Measurements from ENCODE around the gene MAPRE3. TPM values are rescaled to one million over a fixed set of nuclear protein-coding genes. Genes with fewer than 3 reads are reported as not detected.
A peak's percentile ranks its signal among the peaks of the same experiment; 100 is the strongest.

Gene MAPRE3
- total RNA-seq, 1 donor from 2014 or later = 27.0 TPM

GRCh38 chr2:26925100-26925791 is 45.2 kb upstream of the MAPRE3 start:
- H3K4me3 Mint-ChIP-seq (ENCODE audit: unreplicated experiment) = peak overlapping the region; percentile 23
- H3K9me3 ChIP-seq (ENCODE audit: insufficient read depth, low read depth, low read length) = no peaks in the 10 kb centered on the region
- H3K9me3 Mint-ChIP-seq (ENCODE audit: unreplicated experiment) = no peaks in the 10 kb centered on the region
- TF ChIP-seq EZH2 (IDR thresholded peaks at IDR 0.05; ENCODE audit: insufficient read depth, low read length) (no peak), CTCF (IDR thresholded peaks at IDR 0.05; ENCODE audit: insufficient read depth, low read depth, low read length) (no peak)
- peaks cover 11% of the 10 kb centered on the region for H3K27me3 Mint-ChIP-seq (ENCODE audit: low read depth, unreplicated experiment)
- no peak for DNase-seq (ENCODE audit: low read depth)
- H3K4me1 ChIP-seq (ENCODE audit: insufficient read depth, low read length) = peaks cover 6% of the 10 kb centered on the region
- H3K79me2 ChIP-seq (ENCODE audit: insufficient read depth, low read length) = no peaks in the 10 kb centered on the region
- H3K36me3 ChIP-seq (ENCODE audit: insufficient read depth, low read length) = no peaks in the 10 kb centered on the region
- no peaks in the 10 kb centered on the region for H3K36me3 Mint-ChIP-seq (ENCODE audit: low read depth, unreplicated experiment)
- no peaks in the 10 kb centered on the region for H4K20me1 ChIP-seq (ENCODE audit: insufficient read depth, low read length)
- no peak for FAIRE-seq
- H3K4me2 ChIP-seq (ENCODE audit: low read length) = no peak overlapping the region
- no peak overlapping the region for H3K27ac ChIP-seq (ENCODE audit: low read depth, low read length)
- H3K27me3 ChIP-seq (ENCODE audit: insufficient read depth, low read length) = peaks cover 3% of the 10 kb centered on the region
- H3K4me1 Mint-ChIP-seq (ENCODE audit: low read depth, unreplicated experiment) = peaks cover 14% of the 10 kb centered on the region
- no peak overlapping the region for H3K9ac ChIP-seq (ENCODE audit: low read length)
- peak overlapping the region; percentile 59 for H2AFZ ChIP-seq (ENCODE audit: low read depth, low read length)
- peak overlapping the region; percentile 94 for H3K27ac Mint-ChIP-seq (ENCODE audit: unreplicated experiment)
- H3K4me3 ChIP-seq (ENCODE audit: insufficient read depth, low read depth, low read length) = no peak overlapping the region

- no peak overlapping the region for H2AFZ ChIP-seq (ENCODE audit: low read depth, low read length)
- H3K4me2 ChIP-seq (ENCODE audit: low read length) = no peak overlapping the region
- FAIRE-seq (no peak), DNase-seq (ENCODE audit: low read depth) (no peak)
- no peaks in the 10 kb centered on the region for H3K9me3 ChIP-seq (ENCODE audit: insufficient read depth, low read depth, low read length)
- Mint-ChIP-seq H3K36me3 (ENCODE audit: low read depth, unreplicated experiment) (no peaks in the 10 kb centered on the region), H3K9me3 (ENCODE audit: unreplicated experiment) (no peaks in the 10 kb centered on the region), H3K27me3 (ENCODE audit: low read depth, unreplicated experiment) (peaks cover 14% of the 10 kb centered on the region), H3K27ac (ENCODE audit: unreplicated experiment) (no peak overlapping the region), H3K4me1 (ENCODE audit: low read depth, unreplicated experiment) (peaks cover 14% of the 10 kb centered on the region), H3K4me3 (ENCODE audit: unreplicated experiment) (no peak overlapping the region)
- peaks cover 6% of the 10 kb centered on the region for H3K4me1 ChIP-seq (ENCODE audit: insufficient read depth, low read length)
- peaks cover 6% of the 10 kb centered on the region for H3K27me3 ChIP-seq (ENCODE audit: insufficient read depth, low read length)
- H3K36me3 ChIP-seq (ENCODE audit: insufficient read depth, low read length) = no peaks in the 10 kb centered on the region
- no peak overlapping the region for H3K4me3 ChIP-seq (ENCODE audit: insufficient read depth, low read depth, low read length)
- no peak overlapping the region for H3K27ac ChIP-seq (ENCODE audit: low read depth, low read length)
- TF ChIP-seq CTCF (IDR thresholded peaks at IDR 0.05; ENCODE audit: insufficient read depth, low read depth, low read length) (no peak), EZH2 (IDR thresholded peaks at IDR 0.05; ENCODE audit: insufficient read depth, low read length) (no peak)
- H4K20me1 ChIP-seq (ENCODE audit: insufficient read depth, low read length) = no peaks in the 10 kb centered on the region
- H3K79me2 ChIP-seq (ENCODE audit: insufficient read depth, low read length) = no peaks in the 10 kb centered on the region
- no peak overlapping the region for H3K9ac ChIP-seq (ENCODE audit: low read length)
Observed at GRCh38 chr2:26927221-26927620, 43.2 kb upstream of the MAPRE3 start.

- Histone ChIP-seq H3K9me3 (ENCODE audit: insufficient read depth, low read depth, low read length) (no peaks in the 10 kb centered on the region), H3K4me1 (ENCODE audit: insufficient read depth, low read length) (no peaks in the 10 kb centered on the region), H4K20me1 (ENCODE audit: insufficient read depth, low read length) (no peaks in the 10 kb centered on the region), H3K27ac (ENCODE audit: low read depth, low read length) (no peak overlapping the region), H3K36me3 (ENCODE audit: insufficient read depth, low read length) (no peaks in the 10 kb centered on the region), H3K4me2 (ENCODE audit: low read length) (no peak overlapping the region), H3K4me3 (ENCODE audit: insufficient read depth, low read depth, low read length) (no peak overlapping the region), H2AFZ (ENCODE audit: low read depth, low read length) (no peak overlapping the region), H3K27me3 (ENCODE audit: insufficient read depth, low read length) (peaks cover 28% of the 10 kb centered on the region), H3K79me2 (ENCODE audit: insufficient read depth, low read length) (no peaks in the 10 kb centered on the region), H3K9ac (ENCODE audit: low read length) (no peak overlapping the region)
- H3K4me1 Mint-ChIP-seq (ENCODE audit: low read depth, unreplicated experiment) = no peaks in the 10 kb centered on the region
- peaks cover 35% of the 10 kb centered on the region for H3K27me3 Mint-ChIP-seq (ENCODE audit: low read depth, unreplicated experiment)
- no peak overlapping the region for H3K27ac Mint-ChIP-seq (ENCODE audit: unreplicated experiment)
- DNase-seq (ENCODE audit: low read depth) (no peak), FAIRE-seq (no peak)
- no peaks in the 10 kb centered on the region for H3K36me3 Mint-ChIP-seq (ENCODE audit: low read depth, unreplicated experiment)
- no peak overlapping the region for H3K4me3 Mint-ChIP-seq (ENCODE audit: unreplicated experiment)
- H3K9me3 Mint-ChIP-seq (ENCODE audit: unreplicated experiment) = no peaks in the 10 kb centered on the region
- TF ChIP-seq CTCF (IDR thresholded peaks at IDR 0.05; ENCODE audit: insufficient read depth, low read depth, low read length) (no peak), EZH2 (IDR thresholded peaks at IDR 0.05; ENCODE audit: insufficient read depth, low read length) (no peak)
Observed at GRCh38 chr2:26932974-26933373, 37.5 kb upstream of the MAPRE3 start.
